ENCODE results near the gene SMIM35. TPM values are rescaled to one million over a fixed set of nuclear protein-coding genes. Genes with fewer than 3 reads are reported as not detected.

SMIM35 gene
- total and polyA plus RNA-seq, 2 donors (not counting 1 experiment from before 2014, with no cell fraction given), result not detected

- no peaks in the 10 kb centered on the region for H3K36me3 ChIP-seq (ENCODE audit: control insufficient read depth, insufficient read depth, low read length)
- TF ChIP-seq EZH2 (IDR thresholded peaks at IDR 0.05; ENCODE audit: low read length, missing control alignments) (no peak), CTCF (conservative IDR thresholded peaks at IDR 0.05 in 1 of 2, IDR thresholded peaks at IDR 0.05 in 1 of 2; ENCODE audit: low read depth in 1 of 2, low read length in 2 of 2) (no peak)
- no peak overlapping the region for H2AFZ ChIP-seq (ENCODE audit: low read length)
- no peak overlapping the region for H3K4me2 ChIP-seq (ENCODE audit: extremely low read depth, insufficient read depth, low read length)
- no peaks in the 10 kb centered on the region for H3K9me3 ChIP-seq (ENCODE audit: control insufficient read depth, insufficient read depth, low read depth, low read length)
- no peak overlapping the region for H3K27ac ChIP-seq (ENCODE audit: insufficient read depth, low read length)
- H3K9ac ChIP-seq (ENCODE audit: insufficient read depth, low read length), result no peak overlapping the region
- H3K4me3 ChIP-seq (replicated peaks in 1 of 4; ENCODE audit: control extremely low read depth in 1 of 4, insufficient read depth in 1 of 4, low read depth in 3 of 4, low read length in 4 of 4), result no peak overlapping the region
- no peak for DNase-seq (ENCODE audit: low read depth in 2 of 2)
- H3K79me2 ChIP-seq (ENCODE audit: control insufficient read depth, insufficient read depth, low read length), result no peaks in the 10 kb centered on the region
- H3K4me1 ChIP-seq (ENCODE audit: control insufficient read depth, extremely low read depth, insufficient read depth, low read length), result no peaks in the 10 kb centered on the region
- no peaks in the 10 kb centered on the region for H3K27me3 ChIP-seq (ENCODE audit: control insufficient read depth, insufficient read depth, low read length)
- no peaks in the 10 kb centered on the region for H4K20me1 ChIP-seq (ENCODE audit: control insufficient read depth, extremely low read depth, insufficient read depth, low read length)
These were observed 29.3 kb downstream of the SMIM35 start for GRCh38 chr11:118057251-118058145.

GRCh38 chr11:118056806-118057205 is 30.0 kb downstream of the SMIM35 start:
- TF ChIP-seq EZH2 (IDR thresholded peaks at IDR 0.05; ENCODE audit: low read length, missing control alignments) (no peak), CTCF (conservative IDR thresholded peaks at IDR 0.05 in 1 of 2, IDR thresholded peaks at IDR 0.05 in 1 of 2; ENCODE audit: low read depth in 1 of 2, low read length in 2 of 2) (no peak)
- Histone ChIP-seq H3K4me3 (replicated peaks in 1 of 4; ENCODE audit: control extremely low read depth in 1 of 4, insufficient read depth in 1 of 4, low read depth in 3 of 4, low read length in 4 of 4) (no peak overlapping the region), H3K9me3 (ENCODE audit: control insufficient read depth, insufficient read depth, low read depth, low read length) (no peaks in the 10 kb centered on the region), H3K9ac (ENCODE audit: insufficient read depth, low read length) (no peak overlapping the region), H3K27ac (ENCODE audit: insufficient read depth, low read length) (no peak overlapping the region), H3K4me1 (ENCODE audit: control insufficient read depth, extremely low read depth, insufficient read depth, low read length) (no peaks in the 10 kb centered on the region), H3K27me3 (ENCODE audit: control insufficient read depth, insufficient read depth, low read length) (no peaks in the 10 kb centered on the region), H4K20me1 (ENCODE audit: control insufficient read depth, extremely low read depth, insufficient read depth, low read length) (no peaks in the 10 kb centered on the region), H3K79me2 (ENCODE audit: control insufficient read depth, insufficient read depth, low read length) (no peaks in the 10 kb centered on the region), H3K36me3 (ENCODE audit: control insufficient read depth, insufficient read depth, low read length) (no peaks in the 10 kb centered on the region), H3K4me2 (ENCODE audit: extremely low read depth, insufficient read depth, low read length) (no peak overlapping the region), H2AFZ (ENCODE audit: low read length) (no peak overlapping the region)
- no peak for DNase-seq (ENCODE audit: low read depth in 2 of 2)

- Histone ChIP-seq H3K4me2 (ENCODE audit: extremely low read depth, insufficient read depth, low read length) (no peak overlapping the region), H2AFZ (ENCODE audit: low read length) (no peak overlapping the region), H3K9ac (ENCODE audit: insufficient read depth, low read length) (no peak overlapping the region), H3K4me3 (replicated peaks in 1 of 4; ENCODE audit: control extremely low read depth in 1 of 4, insufficient read depth in 1 of 4, low read depth in 3 of 4, low read length in 4 of 4) (no peak overlapping the region), H3K27ac (ENCODE audit: insufficient read depth, low read length) (no peak overlapping the region), H3K27me3 (ENCODE audit: control insufficient read depth, insufficient read depth, low read length) (no peaks in the 10 kb centered on the region), H3K4me1 (ENCODE audit: control insufficient read depth, extremely low read depth, insufficient read depth, low read length) (no peaks in the 10 kb centered on the region), H3K36me3 (ENCODE audit: control insufficient read depth, insufficient read depth, low read length) (no peaks in the 10 kb centered on the region), H3K9me3 (ENCODE audit: control insufficient read depth, insufficient read depth, low read depth, low read length) (no peaks in the 10 kb centered on the region), H3K79me2 (ENCODE audit: control insufficient read depth, insufficient read depth, low read length) (no peaks in the 10 kb centered on the region), H4K20me1 (ENCODE audit: control insufficient read depth, extremely low read depth, insufficient read depth, low read length) (no peaks in the 10 kb centered on the region)
- TF ChIP-seq EZH2 (IDR thresholded peaks at IDR 0.05; ENCODE audit: low read length, missing control alignments) (no peak), CTCF (conservative IDR thresholded peaks at IDR 0.05 in 1 of 2, IDR thresholded peaks at IDR 0.05 in 1 of 2; ENCODE audit: low read depth in 1 of 2, low read length in 2 of 2) (no peak)
- no peak for DNase-seq (ENCODE audit: low read depth in 2 of 2)
These were observed 30.8 kb downstream of the SMIM35 start for GRCh38 chr11:118055966-118056365.
